SK-N-SH treated with all-trans-retinoic acid at 6 μM for 48 hours (cell line): ENCODE measurements around the gene REPIN1.

Source experiments
- ATAC-seq: fragments of 200-7000 bp; cut with Tn5 transposase; 3 replicates; pipeline ENCODE4 v1.9.1; 2020; ENCODE audit warnings: mild to moderate bottlenecking, moderate library complexity
- ARNTL ChIP-seq: fragments of 450-650 bp; formaldehyde crosslinking; IDR thresholded peaks from 2 replicates; pipeline ENCODE4 v1.5.0; 2020; ENCODE audit warnings: low read depth, mild to moderate bottlenecking, moderate library complexity, borderline replicate concordance
- BACH2 ChIP-seq: fragments of 250-450 bp; sonication (Bioruptor Pico); IDR thresholded peaks from 2 replicates; pipeline ENCODE4 v1.9.0; 2021; ENCODE audit warnings: mild to moderate bottlenecking, borderline replicate concordance
- CREB5 ChIP-seq: fragments of 250-450 bp; sonication (Bioruptor Pico); IDR thresholded peaks from 2 replicates; pipeline ENCODE4 v1.5.1; 2020; ENCODE audit warnings: low read depth, mild to moderate bottlenecking, moderate library complexity
- CSDC2 ChIP-seq: fragments of 250-450 bp; sonication (Bioruptor Pico); IDR thresholded peaks from 2 replicates; pipeline ENCODE4 v1.5.0; 2020; ENCODE audit warnings: mild to moderate bottlenecking, moderate library complexity
- ESRRG ChIP-seq: fragments of 250-450 bp; sonication (Bioruptor Pico); IDR thresholded peaks from 2 replicates; pipeline ENCODE4 v1.6.1; 2021; ENCODE audit warnings: mild to moderate bottlenecking
- GLIS3 ChIP-seq: fragments of 250-450 bp; sonication (Bioruptor Pico); IDR thresholded peaks from 2 replicates; pipeline ENCODE4 v1.5.0; 2020; ENCODE audit warnings: mild to moderate bottlenecking, moderate library complexity
- ISL1 ChIP-seq: fragments of 250-450 bp; sonication (Bioruptor Pico); IDR thresholded peaks from 2 replicates; pipeline ENCODE4 v2.1.2; 2022; ENCODE audit warnings: mild to moderate bottlenecking, moderate library complexity
- OSR1 ChIP-seq: fragments of 250-450 bp; sonication (Bioruptor Pico); IDR thresholded peaks from 2 replicates; pipeline ENCODE4 v1.8.0; 2022; ENCODE audit warnings: moderate library complexity, mild to moderate bottlenecking, inconsistent platforms
- PPARA ChIP-seq: fragments of 250-450 bp; sonication (Bioruptor Pico); IDR thresholded peaks from 2 replicates; pipeline ENCODE4 v1.5.0; 2020; ENCODE audit warnings: mild to moderate bottlenecking, borderline replicate concordance
- RARB ChIP-seq: fragments of 250-450 bp; sonication (Bioruptor Pico); IDR thresholded peaks from 2 replicates; pipeline ENCODE4 v1.8.0; 2021; ENCODE audit warnings: mild to moderate bottlenecking, moderate library complexity
- SNAI2 ChIP-seq: fragments of 250-450 bp; sonication (Bioruptor Pico); IDR thresholded peaks from 2 replicates; pipeline ENCODE4 v1.5.0; 2020; ENCODE audit warnings: mild to moderate bottlenecking, moderate library complexity
- TOX ChIP-seq: fragments of 250-450 bp; sonication (Bioruptor Pico); IDR thresholded peaks from 2 replicates; pipeline ENCODE4 v1.8.0; 2021; ENCODE audit warnings: mild to moderate bottlenecking, moderate library complexity, borderline replicate concordance
- ZC3H10 ChIP-seq: fragments of 250-450 bp; sonication (Bioruptor Pico); IDR thresholded peaks from 2 replicates; pipeline ENCODE4 v1.5.1; 2021; ENCODE audit warnings: mild to moderate bottlenecking, moderate library complexity
- ZFP3 ChIP-seq: fragments of 250-450 bp; sonication (Bioruptor Pico); IDR thresholded peaks from 2 replicates; pipeline ENCODE4 v1.5.0; 2020; ENCODE audit warnings: mild to moderate bottlenecking, moderate library complexity
- ZFP30 ChIP-seq: fragments of 450-650 bp; formaldehyde crosslinking; IDR thresholded peaks from 2 replicates; pipeline ENCODE4 v1.5.0; 2022; ENCODE audit warnings: mild to moderate bottlenecking, moderate library complexity
- ZNF565 ChIP-seq: fragments of 450-650 bp; formaldehyde crosslinking; conservative IDR thresholded peaks from 2 replicates; pipeline ENCODE4 v1.5.0; 2020; ENCODE audit warnings: low read depth, mild to moderate bottlenecking, moderate library complexity
- ZNF8 ChIP-seq: fragments of 450-650 bp; formaldehyde crosslinking; IDR thresholded peaks from 2 replicates; pipeline ENCODE4 v1.5.0; 2020; ENCODE audit warnings: mild to moderate bottlenecking, moderate library complexity
- TF ChIP-seq, protein P1 (sequence below): fragments of 250-450 bp; sonication (Bioruptor Pico); IDR thresholded peaks from 2 replicates; pipeline ENCODE4 v1.5.1; 2021; ENCODE audit warnings: mild to moderate bottlenecking, moderate library complexity
- TF ChIP-seq, protein P2 (sequence below): fragments of 250-450 bp; sonication (Bioruptor Pico); IDR thresholded peaks from 2 replicates; pipeline ENCODE4 v1.8.0; 2021; ENCODE audit warnings: low read depth, mild to moderate bottlenecking, moderate library complexity, borderline replicate concordance
- TF ChIP-seq, protein P3 (sequence below): fragments of 250-450 bp; sonication (Bioruptor Pico); IDR thresholded peaks from 2 replicates; pipeline ENCODE4 v1.5.0; 2020; ENCODE audit warnings: mild to moderate bottlenecking, moderate library complexity
- TF ChIP-seq, protein P4 (sequence below): fragments of 250-450 bp; sonication (Bioruptor Pico); IDR thresholded peaks from 2 replicates; pipeline ENCODE4 v1.8.0; 2020; ENCODE audit warnings: mild to moderate bottlenecking, moderate library complexity, borderline replicate concordance

REPIN1 gene

DNA sequence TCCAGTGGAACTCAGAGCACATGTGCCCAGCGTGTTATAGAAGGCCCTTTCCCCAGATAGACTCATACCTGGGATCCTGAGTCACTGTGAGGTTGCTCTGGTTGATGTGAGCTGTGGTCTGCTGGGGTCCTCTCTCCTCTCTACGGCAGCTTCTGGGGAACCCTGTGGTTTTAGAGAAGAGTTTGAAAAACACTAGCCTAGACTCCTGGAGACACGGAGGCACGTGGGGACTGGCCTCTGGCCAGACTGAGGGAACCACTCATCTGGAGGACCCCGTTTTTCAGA is 20.9 kb downstream of the REPIN1 start:
- ATAC-seq, result no peak; the same call in 2 of the 3 replicates
- TF ChIP-seq TOX (CRISPR knock-in tag) (no peak), GLIS3 (no peak), ARNTL (no peak), ISL1 (CRISPR knock-in tag) (no peak), OSR1 (CRISPR knock-in tag) (no peak), CREB5 (CRISPR knock-in tag) (no peak), ZNF565 (CRISPR knock-in tag) (no peak), ZFP30 (CRISPR knock-in tag) (no peak), ESRRG (CRISPR knock-in tag) (no peak), PPARA (CRISPR knock-in tag) (no peak), ZFP3 (CRISPR knock-in tag) (no peak), CSDC2 (CRISPR knock-in tag) (no peak), RARB (CRISPR knock-in tag) (no peak), SNAI2 (CRISPR knock-in tag) (no peak)
- TF ChIP-seq, protein P1, sequence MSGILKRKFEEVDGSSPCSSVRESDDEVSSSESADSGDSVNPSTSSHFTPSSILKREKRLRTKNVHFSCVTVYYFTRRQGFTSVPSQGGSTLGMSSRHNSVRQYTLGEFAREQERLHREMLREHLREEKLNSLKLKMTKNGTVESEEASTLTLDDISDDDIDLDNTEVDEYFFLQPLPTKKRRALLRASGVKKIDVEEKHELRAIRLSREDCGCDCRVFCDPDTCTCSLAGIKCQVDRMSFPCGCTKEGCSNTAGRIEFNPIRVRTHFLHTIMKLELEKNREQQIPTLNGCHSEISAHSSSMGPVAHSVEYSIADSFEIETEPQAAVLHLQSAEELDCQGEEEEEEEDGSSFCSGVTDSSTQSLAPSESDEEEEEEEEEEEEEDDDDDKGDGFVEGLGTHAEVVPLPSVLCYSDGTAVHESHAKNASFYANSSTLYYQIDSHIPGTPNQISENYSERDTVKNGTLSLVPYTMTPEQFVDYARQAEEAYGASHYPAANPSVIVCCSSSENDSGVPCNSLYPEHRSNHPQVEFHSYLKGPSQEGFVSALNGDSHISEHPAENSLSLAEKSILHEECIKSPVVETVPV, result no peak
- TF ChIP-seq, protein P2, sequence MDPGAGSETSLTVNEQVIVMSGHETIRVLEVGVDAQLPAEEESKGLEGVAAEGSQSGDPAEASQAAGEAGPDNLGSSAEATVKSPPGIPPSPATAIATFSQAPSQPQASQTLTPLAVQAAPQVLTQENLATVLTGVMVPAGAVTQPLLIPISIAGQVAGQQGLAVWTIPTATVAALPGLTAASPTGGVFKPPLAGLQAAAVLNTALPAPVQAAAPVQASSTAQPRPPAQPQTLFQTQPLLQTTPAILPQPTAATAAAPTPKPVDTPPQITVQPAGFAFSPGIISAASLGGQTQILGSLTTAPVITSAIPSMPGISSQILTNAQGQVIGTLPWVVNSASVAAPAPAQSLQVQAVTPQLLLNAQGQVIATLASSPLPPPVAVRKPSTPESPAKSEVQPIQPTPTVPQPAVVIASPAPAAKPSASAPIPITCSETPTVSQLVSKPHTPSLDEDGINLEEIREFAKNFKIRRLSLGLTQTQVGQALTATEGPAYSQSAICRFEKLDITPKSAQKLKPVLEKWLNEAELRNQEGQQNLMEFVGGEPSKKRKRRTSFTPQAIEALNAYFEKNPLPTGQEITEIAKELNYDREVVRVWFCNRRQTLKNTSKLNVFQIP (CRISPR knock-in tag), result no peak
- TF ChIP-seq, protein P3, sequence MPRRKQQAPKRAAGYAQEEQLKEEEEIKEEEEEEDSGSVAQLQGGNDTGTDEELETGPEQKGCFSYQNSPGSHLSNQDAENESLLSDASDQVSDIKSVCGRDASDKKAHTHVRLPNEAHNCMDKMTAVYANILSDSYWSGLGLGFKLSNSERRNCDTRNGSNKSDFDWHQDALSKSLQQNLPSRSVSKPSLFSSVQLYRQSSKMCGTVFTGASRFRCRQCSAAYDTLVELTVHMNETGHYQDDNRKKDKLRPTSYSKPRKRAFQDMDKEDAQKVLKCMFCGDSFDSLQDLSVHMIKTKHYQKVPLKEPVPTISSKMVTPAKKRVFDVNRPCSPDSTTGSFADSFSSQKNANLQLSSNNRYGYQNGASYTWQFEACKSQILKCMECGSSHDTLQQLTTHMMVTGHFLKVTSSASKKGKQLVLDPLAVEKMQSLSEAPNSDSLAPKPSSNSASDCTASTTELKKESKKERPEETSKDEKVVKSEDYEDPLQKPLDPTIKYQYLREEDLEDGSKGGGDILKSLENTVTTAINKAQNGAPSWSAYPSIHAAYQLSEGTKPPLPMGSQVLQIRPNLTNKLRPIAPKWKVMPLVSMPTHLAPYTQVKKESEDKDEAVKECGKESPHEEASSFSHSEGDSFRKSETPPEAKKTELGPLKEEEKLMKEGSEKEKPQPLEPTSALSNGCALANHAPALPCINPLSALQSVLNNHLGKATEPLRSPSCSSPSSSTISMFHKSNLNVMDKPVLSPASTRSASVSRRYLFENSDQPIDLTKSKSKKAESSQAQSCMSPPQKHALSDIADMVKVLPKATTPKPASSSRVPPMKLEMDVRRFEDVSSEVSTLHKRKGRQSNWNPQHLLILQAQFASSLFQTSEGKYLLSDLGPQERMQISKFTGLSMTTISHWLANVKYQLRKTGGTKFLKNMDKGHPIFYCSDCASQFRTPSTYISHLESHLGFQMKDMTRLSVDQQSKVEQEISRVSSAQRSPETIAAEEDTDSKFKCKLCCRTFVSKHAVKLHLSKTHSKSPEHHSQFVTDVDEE (CRISPR knock-in tag), result no peak

DNA sequence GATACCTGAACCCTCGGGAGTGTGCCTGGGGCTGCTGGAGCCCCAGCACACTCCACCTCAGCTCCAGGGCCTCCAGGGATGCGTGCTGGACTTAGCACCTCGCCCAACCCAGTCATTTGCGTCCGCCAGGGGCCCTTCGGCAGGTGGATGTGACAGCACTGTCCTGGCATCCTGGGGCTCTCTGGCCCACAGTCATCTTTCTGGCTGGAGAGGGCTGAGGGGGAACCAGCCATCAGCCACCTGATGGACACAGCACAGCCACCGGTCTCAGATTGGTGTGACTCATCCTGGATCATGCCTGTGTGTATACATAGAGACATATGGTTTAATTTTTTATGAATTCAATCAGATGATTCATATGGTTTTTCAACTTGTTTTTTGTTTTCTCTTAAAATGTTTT is 21.6 kb downstream of the REPIN1 start:
- ATAC-seq, result peak; percentile 61
- TF ChIP-seq CREB5 (CRISPR knock-in tag), result no peak

- ATAC-seq, result no peak
- TF ChIP-seq ESRRG (CRISPR knock-in tag) (no peak), ZFP3 (CRISPR knock-in tag) (no peak), ZNF8 (CRISPR knock-in tag) (no peak), ARNTL (no peak), PPARA (CRISPR knock-in tag) (no peak)
- TF ChIP-seq, protein P2 (CRISPR knock-in tag), result no peak
Measured at GRCh38 chr7:150393325-150393724, 24.7 kb downstream of the REPIN1 start.

DNA sequence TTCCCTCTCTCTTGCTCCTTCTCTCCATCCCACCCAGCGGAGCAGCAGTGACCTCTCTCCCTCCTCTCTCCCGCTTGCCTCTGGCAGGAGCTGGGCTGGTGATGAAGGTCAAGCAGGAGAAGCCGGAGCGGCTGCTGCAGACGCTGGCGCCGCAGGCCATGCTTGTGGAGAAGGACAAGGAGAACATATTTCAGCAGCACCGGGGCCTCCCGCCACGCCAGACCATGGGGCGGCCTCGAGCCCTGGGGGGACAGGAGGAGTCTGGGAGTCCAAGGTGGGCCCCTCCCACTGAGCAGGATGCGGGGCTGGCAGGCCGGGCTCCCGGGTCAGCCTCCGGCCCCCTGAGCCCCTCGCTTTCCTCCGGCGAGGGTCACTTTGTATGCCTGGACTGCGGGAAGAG is 27.8 kb downstream of the REPIN1 start:
- TF ChIP-seq BACH2 (CRISPR knock-in tag), result no peak
- TF ChIP-seq GLIS3, result no peak
- TF ChIP-seq SNAI2 (CRISPR knock-in tag), result no peak
- TF ChIP-seq TOX (CRISPR knock-in tag), result no peak
- TF ChIP-seq ESRRG (CRISPR knock-in tag), result no peak
- TF ChIP-seq, protein P4, sequence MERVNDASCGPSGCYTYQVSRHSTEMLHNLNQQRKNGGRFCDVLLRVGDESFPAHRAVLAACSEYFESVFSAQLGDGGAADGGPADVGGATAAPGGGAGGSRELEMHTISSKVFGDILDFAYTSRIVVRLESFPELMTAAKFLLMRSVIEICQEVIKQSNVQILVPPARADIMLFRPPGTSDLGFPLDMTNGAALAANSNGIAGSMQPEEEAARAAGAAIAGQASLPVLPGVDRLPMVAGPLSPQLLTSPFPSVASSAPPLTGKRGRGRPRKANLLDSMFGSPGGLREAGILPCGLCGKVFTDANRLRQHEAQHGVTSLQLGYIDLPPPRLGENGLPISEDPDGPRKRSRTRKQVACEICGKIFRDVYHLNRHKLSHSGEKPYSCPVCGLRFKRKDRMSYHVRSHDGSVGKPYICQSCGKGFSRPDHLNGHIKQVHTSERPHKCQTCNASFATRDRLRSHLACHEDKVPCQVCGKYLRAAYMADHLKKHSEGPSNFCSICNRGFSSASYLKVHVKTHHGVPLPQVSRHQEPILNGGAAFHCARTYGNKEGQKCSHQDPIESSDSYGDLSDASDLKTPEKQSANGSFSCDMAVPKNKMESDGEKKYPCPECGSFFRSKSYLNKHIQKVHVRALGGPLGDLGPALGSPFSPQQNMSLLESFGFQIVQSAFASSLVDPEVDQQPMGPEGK, result no peak
- no peak for TF ChIP-seq ZC3H10 (CRISPR knock-in tag)
- no peak for ATAC-seq
